HepG2 (cell line): ENCODE measurements around the gene ATP6V1G2. TPM values are rescaled to one million over a fixed set of nuclear protein-coding genes. Genes with fewer than 3 reads are reported as not detected.

Experiments used
- ATAC-seq: fragments of 200-7000 bp; cut with Tn5 transposase; 3 replicates; pipeline ENCODE4 v1.9.1; 2020; ENCODE audit warnings: mild to moderate bottlenecking, moderate library complexity
- BruUV-seq: library from RNA; stranded (reverse); fragments of 400-500 nt; replicated peaks from 2 replicates; lab custom pipeline; 2021; lab: Mats Ljungman, UMichigan
- CTCF ChIA-PET: fragments of 300-600 bp; formaldehyde crosslinking; extraction: SDS; loops from one replicate; lab custom pipeline; 2021; ENCODE audit warnings: low total read pairs, inconsistent platforms, low intra/inter-chr PET ratio; lab: Yijun Ruan, JAX
- POLR2A ChIA-PET: fragments of 350-600 bp; sonication (Branson Sonifier 250); formaldehyde crosslinking; loops from one replicate; lab custom pipeline; 2020; ENCODE audit warnings: antibody characterized with exemption, inconsistent platforms; lab: Yijun Ruan, JAX
- DNase-seq: peaks from one replicate; pipeline ENCODE4 v3.0.0-alpha.2; 2015; ENCODE audit warnings: low spot score
- FAIRE-seq: peaks from 3 replicates; lab custom pipeline; 2011; peaks lifted over from hg19 to GRCh38; lab: Jason Lieb, UNC
- H2AFZ ChIP-seq: one replicate; pipeline ENCODE4 v1.6.1; 2011; ENCODE audit warnings: low read length, inconsistent platforms
- H3K27ac ChIP-seq: fragments of 300-600 bp; 3 replicates; pipeline ENCODE4 v1.8.0; 2011; ENCODE audit warnings: mixed run types, mild to moderate bottlenecking, mixed read lengths, low read length, inconsistent platforms; ENCODE audit not compliant: insufficient read depth; ENCODE audit errors: extremely low read length
- H3K27me3 ChIP-seq, 2 experiments: fragments of 200-600 bp in 1 of 2; 2 replicates in 1 of 2; 3 replicates in 1 of 2; pipeline versions ENCODE4 v1.6.0 to v1.8.0; 2011; ENCODE audit warnings: low read length in 2 of 2, mild to moderate bottlenecking in 2 of 2, moderate library complexity in 2 of 2, inconsistent platforms in 1 of 2; ENCODE audit not compliant: insufficient read depth in 2 of 2, control insufficient read depth in 1 of 2
- H3K36me3 ChIP-seq, 2 experiments: fragments of 200-600 bp in 1 of 2; replicated peaks in 1 of 2; 2 replicates in 1 of 2; 3 replicates in 1 of 2; pipeline versions ENCODE4 v1.5.1 to v1.8.0; 2011; ENCODE audit warnings: low read length in 2 of 2, inconsistent platforms in 1 of 2; ENCODE audit not compliant: insufficient read depth in 2 of 2, control insufficient read depth in 1 of 2
- H3K4me1 ChIP-seq: 2 replicates; pipeline ENCODE4 v1.5.1; 2012; ENCODE audit warnings: low read length, inconsistent platforms; ENCODE audit not compliant: insufficient read depth
- H3K4me2 ChIP-seq: 2 replicates; pipeline ENCODE4 v1.6.0; 2011; ENCODE audit warnings: low read depth, low read length, inconsistent platforms
- H3K4me3 ChIP-seq, 3 experiments: fragments of 200-600 bp in 1 of 3; sonication (generic), shearing (Covaris generic) in 1 of 3; replicated peaks in 1 of 3; 2 replicates each; pipeline ENCODE4 v1.5.1; 2011 to 2016; ENCODE audit warnings: low read length in 3 of 3, inconsistent platforms in 2 of 3, low read depth in 2 of 3, mild to moderate bottlenecking in 2 of 3, control low read depth in 1 of 3, mixed read lengths in 1 of 3; ENCODE audit not compliant: insufficient read depth in 1 of 3
- H3K79me2 ChIP-seq: one replicate; pipeline ENCODE4 v1.6.1; 2011; ENCODE audit warnings: low read length, inconsistent platforms; ENCODE audit not compliant: insufficient read depth
- H3K9ac ChIP-seq: 2 replicates; pipeline ENCODE4 v1.6.0; 2011; ENCODE audit warnings: mild to moderate bottlenecking, low read depth, low read length, inconsistent platforms; ENCODE audit not compliant: insufficient read depth
- H3K9me3 ChIP-seq: 2 replicates; pipeline ENCODE4 v1.5.1; 2012; ENCODE audit warnings: mild to moderate bottlenecking, low read length
- H4K20me1 ChIP-seq: 2 replicates; pipeline ENCODE4 v1.6.0; 2011; ENCODE audit warnings: inconsistent platforms, mild to moderate bottlenecking, low read length, moderate library complexity; ENCODE audit not compliant: insufficient read depth
- ATF3 ChIP-seq: sonication (generic); formaldehyde crosslinking; IDR thresholded peaks from 2 replicates; pipeline ENCODE4 v1.4.0; 2020; ENCODE audit warnings: missing genetic modification reagents
- CENPT ChIP-seq: sonication (generic); formaldehyde crosslinking; IDR thresholded peaks from 2 replicates; pipeline ENCODE4 v1.8.0; 2022; ENCODE audit warnings: low read depth, mild to moderate bottlenecking, moderate library complexity, missing genetic modification reagents
- EEA1 ChIP-seq: sonication (generic); formaldehyde crosslinking; IDR thresholded peaks from 2 replicates; pipeline ENCODE4 v1.5.1; 2020; ENCODE audit warnings: mild to moderate bottlenecking, missing genetic modification reagents, borderline replicate concordance
- ESRRA ChIP-seq: sonication (generic); formaldehyde crosslinking; IDR thresholded peaks from 2 replicates; pipeline ENCODE4 v1.5.1; 2020; ENCODE audit warnings: mild to moderate bottlenecking, low read depth, missing genetic modification reagents
- GATAD1 ChIP-seq: IDR thresholded peaks from 2 replicates; pipeline ENCODE4 v1.6.1; 2016; ENCODE audit warnings: missing genetic modification reagents, missing compliant biosample characterization
- HOXD1 ChIP-seq: sonication (generic); formaldehyde crosslinking; IDR thresholded peaks from 2 replicates; pipeline ENCODE4 v1.5.0; 2020; ENCODE audit warnings: missing genetic modification reagents
- MAZ ChIP-seq, 2 experiments: sonication (generic) in 1 of 2; formaldehyde crosslinking in 1 of 2; IDR thresholded peaks; 2 replicates each; pipeline versions ENCODE4 v1.5.0 to v1.6.1; 2012 to 2020; ENCODE audit warnings: low read depth in 2 of 2, mild to moderate bottlenecking in 2 of 2, borderline replicate concordance in 1 of 2, improper control_type of control experiment in 1 of 2, low read length in 1 of 2, missing genetic modification reagents in 1 of 2, moderate library complexity in 1 of 2
- POLR2G ChIP-seq: fragments of 200-400 bp; formaldehyde crosslinking; IDR thresholded peaks from 2 replicates; pipeline ENCODE4 v1.6.1; 2018; ENCODE audit warnings: mild to moderate bottlenecking, low read depth, low read length, moderate library complexity
- RBM22 ChIP-seq: fragments of 200-400 bp; formaldehyde crosslinking; optimal IDR thresholded peaks from 2 replicates; pipeline ENCODE3; 2017; ENCODE audit warnings: mild to moderate bottlenecking, low read length, moderate library complexity
- RBM39 ChIP-seq: fragments of 200-400 bp; formaldehyde crosslinking; IDR thresholded peaks from one replicate; pipeline ENCODE4 v1.6.1; 2018; ENCODE audit warnings: antibody characterized with exemption, mild to moderate bottlenecking, low read depth, low read length; ENCODE audit not compliant: poor library complexity, severe bottlenecking
- RFXAP ChIP-seq: sonication (generic); formaldehyde crosslinking; IDR thresholded peaks from 2 replicates; pipeline ENCODE4 v1.4.0; 2020; ENCODE audit warnings: missing genetic modification reagents, borderline replicate concordance
- SSRP1 ChIP-seq: IDR thresholded peaks from 2 replicates; pipeline ENCODE4 v1.6.1; 2016; ENCODE audit warnings: control low read depth
- SYNCRIP ChIP-seq: fragments of 200-400 bp; formaldehyde crosslinking; IDR thresholded peaks from 2 replicates; pipeline ENCODE4 v1.6.1; 2018; ENCODE audit warnings: mild to moderate bottlenecking, low read depth, low read length; ENCODE audit not compliant: insufficient read depth
- TOPORS ChIP-seq: sonication (generic); formaldehyde crosslinking; IDR thresholded peaks from 2 replicates; pipeline ENCODE4 v1.8.0; 2023; ENCODE audit warnings: mild to moderate bottlenecking, missing genetic modification reagents
- UBTF ChIP-seq: sonication (generic); formaldehyde crosslinking; IDR thresholded peaks from 2 replicates; pipeline ENCODE4 v1.4.0; 2020; ENCODE audit warnings: mild to moderate bottlenecking, missing genetic modification reagents
- ZBTB38 ChIP-seq: sonication (generic); formaldehyde crosslinking; IDR thresholded peaks from 2 replicates; pipeline ENCODE4 v1.5.1; 2020; ENCODE audit warnings: mild to moderate bottlenecking, missing genetic modification reagents
- ZBTB7A ChIP-seq: sonication (generic); formaldehyde crosslinking; IDR thresholded peaks from 2 replicates; pipeline ENCODE4 v1.8.0; 2022; ENCODE audit warnings: mild to moderate bottlenecking, missing genetic modification reagents
- ZMYM3 ChIP-seq: sonication (generic); formaldehyde crosslinking; IDR thresholded peaks from 2 replicates; pipeline ENCODE4 v1.5.1; 2020; ENCODE audit warnings: mild to moderate bottlenecking, missing genetic modification reagents
- ZNF263 ChIP-seq: sonication (generic); formaldehyde crosslinking; IDR thresholded peaks from 2 replicates; pipeline ENCODE4 v1.4.0; 2020; ENCODE audit warnings: missing genetic modification reagents
- ZNF367 ChIP-seq: sonication (generic); formaldehyde crosslinking; IDR thresholded peaks from 2 replicates; pipeline ENCODE4 v1.4.0; 2020; ENCODE audit warnings: missing genetic modification reagents, borderline replicate concordance
- WGBS: methylation state at CpG from one replicate; pipeline ENCODE4 v1.1.6; 2017; ENCODE audit warnings: low lambda C conversion rate; 5-methylcytosine and 5-hydroxymethylcytosine counted together
- in situ Hi-C: cut with HindIII; loops from 2 replicates; pipeline ENCODE4 v1.10.0; 2017; ENCODE audit warnings: low pct_unique_long_range_greater_than_20kb; ENCODE audit not compliant: extremely low pct_ligation_motif_present
- intact Hi-C: fragments of 100-400 bp; cut with micrococcal nuclease; formaldehyde crosslinking; loops from one replicate; pipeline ENCODE4 v1.10.0; 2022; ENCODE audit not compliant: unreplicated experiment
- polyA plus RNA-seq, 8 experiments: library from polyadenylated mRNA; depleted of rRNA in 3 of 8; stranded (reverse) in 7 of 8; unstranded in 1 of 8; fragments of >200 nt; fragmentation: Illumina TruSeq in 4 of 8; extraction: Trizol in 4 of 8; gene quantifications; 2 replicates each; pipeline versions ENCODE4 v1.2.1 to v1.2.3, GENCODE V29; 2011 to 2016; ENCODE audit warnings: low read depth in 4 of 8, missing spikeins in 1 of 8, mixed read lengths in 1 of 8; ENCODE audit not compliant: insufficient read depth in 1 of 8
- total RNA-seq, 5 experiments: library from RNA; depleted of rRNA; stranded (reverse); fragments of >200 nt; fragmentation: Illumina TruSeq; extraction: Trizol; gene quantifications; 2 replicates each; pipeline ENCODE4 v1.2.3, GENCODE V29; 2016; ENCODE audit warnings: low read depth in 1 of 5
- TF ChIP-seq, protein P1 (sequence below): sonication (generic); formaldehyde crosslinking; conservative IDR thresholded peaks from 2 replicates; pipeline ENCODE4 v1.8.1; 2023; ENCODE audit warnings: missing genetic modification reagents

Gene ATP6V1G2
- total and polyA plus RNA-seq, 2 of the 13 experiments (the other 11 are each of a cell fraction or from before 2014, with no cell fraction given): 0.27 to 0.83 TPM

DNA sequence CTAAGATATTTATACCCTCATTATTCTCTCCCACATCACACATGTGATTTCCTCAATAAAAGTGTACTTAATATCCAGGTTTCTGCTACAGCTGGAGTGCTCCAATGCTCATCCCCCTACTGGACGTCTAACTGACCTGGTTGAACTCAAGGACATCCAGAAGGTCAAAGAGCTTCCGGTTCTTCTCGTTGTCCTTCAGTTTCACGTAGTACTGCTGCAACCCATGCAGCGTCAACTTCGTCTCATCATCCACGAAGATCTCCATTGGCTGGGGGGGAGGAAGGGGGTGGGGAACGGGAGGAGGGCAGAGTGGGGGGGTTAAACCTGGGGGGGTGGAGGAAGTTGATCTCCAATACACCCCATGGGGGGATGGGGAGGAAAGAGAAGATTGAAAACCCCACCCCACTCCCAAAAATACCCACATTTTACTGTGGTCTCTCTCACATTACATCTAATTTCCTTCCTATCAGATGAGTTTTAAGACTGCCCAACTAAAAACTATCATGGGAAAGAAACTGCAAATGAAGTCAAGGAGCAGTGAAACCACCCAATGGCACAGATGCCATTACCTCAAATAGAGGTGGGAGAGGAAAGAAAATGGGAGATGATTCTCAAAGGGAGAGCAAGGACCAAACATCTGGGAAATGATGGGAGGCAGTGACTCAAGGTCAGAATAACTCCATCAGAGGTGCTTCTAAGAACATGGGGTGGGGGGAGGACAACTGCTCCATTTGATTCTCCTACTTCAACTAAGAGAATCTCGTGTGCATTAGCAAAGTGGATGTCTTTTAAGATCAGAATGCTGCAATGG lies 13.6 kb downstream of the ATP6V1G2 start:
- no peak overlapping the region for H3K27ac ChIP-seq
- no peak for FAIRE-seq
- WGBS: 91% methylated on average over 9 of the region's 9 CpGs
- H3K36me3 ChIP-seq: peaks cover 41 to 78% of the 10 kb centered on the region in 2 experiments
- no peak for ATAC-seq
- H3K4me3 ChIP-seq: no peak overlapping the region
- intact Hi-C loops: no loop called here
- peaks cover 23% of the 10 kb centered on the region for H3K79me2 ChIP-seq
- H3K9ac ChIP-seq: no peak overlapping the region
- in situ Hi-C loops: no loop called here
- POLR2A ChIA-PET: interaction anchor here (1.3 to 8.3 kb wide), 2 partner anchors 9 kb away, joined by 6 to 123 read pairs; partner anchors contain the start of gene DDX39B
- no peak overlapping the region for H3K4me2 ChIP-seq
- no TSS peak for BruUV-seq
- H3K4me1 ChIP-seq: peaks cover 79% of the 10 kb centered on the region
- H2AFZ ChIP-seq: no peak overlapping the region
- peaks cover 63% of the 10 kb centered on the region for H4K20me1 ChIP-seq
- no peaks in the 10 kb centered on the region for H3K27me3 ChIP-seq
- CTCF ChIA-PET: no interaction called here
- DNase-seq: no peak
- no peaks in the 10 kb centered on the region for H3K9me3 ChIP-seq
- TF ChIP-seq ZMYM3 (CRISPR knock-in tag): no peak
- TF ChIP-seq RBM39: no peak
- TF ChIP-seq ZBTB38: no peak
- TF ChIP-seq ESRRA (CRISPR knock-in tag): peak; percentile 83
- peak; percentile 43; the same call in 1 of the 2 replicates for TF ChIP-seq POLR2G
- no peak for TF ChIP-seq ATF3 (CRISPR knock-in tag)
- TF ChIP-seq RFXAP (CRISPR knock-in tag): no peak
- TF ChIP-seq HOXD1 (CRISPR knock-in tag): no peak
- TF ChIP-seq MAZ (IDR thresholded peaks at IDR 0.05; ENCODE audit: borderline replicate concordance, low read depth, low read length): no peak
- no peak for TF ChIP-seq MAZ (CRISPR knock-in tag; IDR thresholded peaks at IDR 0.05; ENCODE audit: low read depth)
- TF ChIP-seq SYNCRIP: no peak
- no peak for TF ChIP-seq CENPT (CRISPR knock-in tag)
- TF ChIP-seq SSRP1: peak; percentile 39; the same call in 1 of the 2 replicates
- TF ChIP-seq EEA1 (CRISPR knock-in tag): no peak
- no peak for TF ChIP-seq UBTF
- peak; percentile 73 for TF ChIP-seq RBM22
- no peak for TF ChIP-seq ZBTB7A (CRISPR knock-in tag)
- TF ChIP-seq ZNF367 (CRISPR knock-in tag): no peak
- peak; percentile 44; the same call in 1 of the 2 replicates for TF ChIP-seq ZNF263 (CRISPR knock-in tag)
- TF ChIP-seq, protein P1, sequence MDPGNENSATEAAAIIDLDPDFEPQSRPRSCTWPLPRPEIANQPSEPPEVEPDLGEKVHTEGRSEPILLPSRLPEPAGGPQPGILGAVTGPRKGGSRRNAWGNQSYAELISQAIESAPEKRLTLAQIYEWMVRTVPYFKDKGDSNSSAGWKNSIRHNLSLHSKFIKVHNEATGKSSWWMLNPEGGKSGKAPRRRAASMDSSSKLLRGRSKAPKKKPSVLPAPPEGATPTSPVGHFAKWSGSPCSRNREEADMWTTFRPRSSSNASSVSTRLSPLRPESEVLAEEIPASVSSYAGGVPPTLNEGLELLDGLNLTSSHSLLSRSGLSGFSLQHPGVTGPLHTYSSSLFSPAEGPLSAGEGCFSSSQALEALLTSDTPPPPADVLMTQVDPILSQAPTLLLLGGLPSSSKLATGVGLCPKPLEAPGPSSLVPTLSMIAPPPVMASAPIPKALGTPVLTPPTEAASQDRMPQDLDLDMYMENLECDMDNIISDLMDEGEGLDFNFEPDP (CRISPR knock-in tag): 0 out of 2 replicates have a peak, but pooled peaks have one; percentile 39
- TF ChIP-seq GATAD1 (CRISPR knock-in tag): no peak
- TF ChIP-seq TOPORS: no peak
